RKO (cell line): ENCODE measurements around the gene MAD2L2.

Experiments used
- DNase-seq: peaks from one replicate; pipeline ENCODE4 v3.0.0-alpha.2; 2016; ENCODE audit warnings: low spot score

Gene MAD2L2

GRCh38 chr1:11629184-11630016 is 51.5 kb downstream of the MAD2L2 start:
- no peak for DNase-seq

- no peak for DNase-seq
These were observed 52.2 kb downstream of the MAD2L2 start for GRCh38 chr1:11628767-11629166.

- DNase-seq: no peak
These were observed 54.4 kb downstream of the MAD2L2 start for GRCh38 chr1:11626551-11626950.
